NK-92 (cell line): Measurements from ENCODE around the gene TMF1.

Source experiments
- DNase-seq: peaks from one replicate; lab custom pipeline; 2025; ENCODE audit not compliant: unreplicated experiment; lab: John Stamatoyannopoulos, UW

Gene TMF1

DNA sequence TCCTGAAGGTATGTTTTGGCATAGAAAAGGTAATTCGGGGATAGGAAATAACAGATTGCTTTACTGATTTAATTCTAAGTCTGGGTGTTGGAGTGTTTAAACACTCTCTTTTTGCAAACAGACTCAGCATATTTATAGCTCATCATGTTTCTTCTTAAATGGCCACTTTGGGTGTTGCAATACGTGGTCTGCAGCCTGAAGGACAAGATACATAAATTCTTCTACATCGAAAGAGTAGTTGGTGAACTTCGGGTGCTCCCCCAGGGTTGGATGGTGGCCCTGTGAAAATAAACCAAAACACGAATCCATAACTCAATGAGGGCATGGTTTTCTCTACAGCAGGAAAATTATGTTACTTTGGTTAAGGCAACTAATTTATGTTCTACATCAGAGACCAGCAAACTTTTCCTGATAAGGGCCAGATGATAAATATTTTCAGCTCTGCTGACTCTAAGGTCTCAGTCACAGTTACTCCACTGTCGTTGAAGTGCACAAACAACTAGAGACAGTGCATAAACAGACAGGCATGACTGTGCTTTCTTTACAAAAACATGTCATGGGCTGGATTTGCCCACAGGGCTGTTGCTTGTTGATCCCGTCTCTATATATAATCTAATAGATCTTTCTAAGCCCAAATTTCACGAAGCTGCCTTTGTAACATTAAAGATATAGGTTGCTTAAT is 74.5 kb downstream of the TMF1 start:
- no peak for DNase-seq

DNA sequence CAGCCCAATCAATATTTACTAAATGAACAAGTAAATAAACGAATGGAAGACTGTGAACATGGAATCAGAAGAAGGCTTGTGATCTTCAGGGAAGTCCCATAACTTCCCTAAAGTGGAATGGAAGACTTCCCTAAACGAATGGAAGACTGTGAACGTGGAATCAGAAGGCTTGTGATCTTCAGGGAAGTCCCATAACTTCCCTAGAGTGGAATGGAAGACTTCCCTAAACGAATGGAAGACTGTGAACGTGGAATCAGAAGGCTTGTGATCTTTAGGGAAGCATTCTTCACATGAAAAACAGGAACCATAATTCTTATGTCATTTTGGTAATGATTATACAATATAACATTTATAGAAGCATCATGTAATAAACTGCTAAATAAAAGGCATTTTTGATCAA is 77.4 kb downstream of the TMF1 start:
- DNase-seq: no peak

DNA sequence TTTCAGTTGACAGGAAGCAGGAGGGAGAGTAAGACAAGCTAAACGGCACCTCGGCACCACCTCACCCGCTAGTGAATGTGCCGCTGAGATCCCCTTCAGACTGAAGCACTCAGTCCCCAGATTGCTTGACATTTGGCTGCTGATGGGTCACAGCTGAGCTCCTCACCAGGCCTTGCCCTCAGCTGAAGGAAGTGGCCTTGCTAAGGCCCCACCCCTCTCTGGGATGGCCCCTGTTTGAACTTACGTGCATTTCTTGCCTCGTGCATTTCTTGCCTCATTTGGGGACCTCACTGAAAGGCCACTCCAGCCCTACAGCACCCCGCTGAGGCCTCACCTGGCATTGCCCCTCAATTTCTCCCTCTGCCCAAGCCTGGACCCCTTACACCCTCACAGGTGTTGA is 78.5 kb downstream of the TMF1 start:
- no peak for DNase-seq

DNA sequence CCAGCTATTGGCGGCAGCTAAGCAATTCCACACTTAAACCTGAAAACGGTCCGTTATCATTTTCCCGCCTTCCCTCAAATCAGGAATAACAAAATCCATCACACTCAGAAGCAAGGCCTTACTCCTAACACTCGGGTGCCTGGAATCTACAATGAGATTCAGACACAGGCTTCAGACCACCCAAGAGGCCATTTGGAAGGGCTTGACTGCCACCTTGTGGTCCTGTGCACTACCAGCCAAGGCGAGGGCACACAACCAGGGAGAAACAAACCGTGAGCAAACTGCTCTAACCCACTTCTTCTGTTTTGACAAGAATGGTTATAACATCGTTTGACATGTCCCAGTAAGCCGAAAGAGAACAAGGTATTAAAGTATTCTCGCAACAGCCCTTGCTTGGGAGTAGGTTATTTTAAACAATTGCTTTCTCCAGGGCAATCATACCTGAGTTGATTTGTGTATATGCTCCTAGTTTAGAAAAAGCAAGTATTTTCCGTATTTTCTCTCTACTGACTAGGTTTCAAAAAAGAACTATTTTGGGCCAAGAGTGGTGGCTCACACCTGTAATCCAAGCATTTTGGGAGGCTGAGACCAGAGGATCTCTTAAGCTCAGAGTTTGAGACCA is 79.7 kb downstream of the TMF1 start:
- no peak for DNase-seq
